Tongue (tissue), 2 donors: ENCODE measurements around the gene HBM. TPM values are rescaled to one million over a fixed set of nuclear protein-coding genes. Genes with fewer than 3 reads are reported as not detected.
"Not testable (repeated sequence)": the region's sequence is repeated elsewhere in the genome, so short reads cannot be mapped to it uniquely, and the experiment has no call there.

Experiments
- DNase-seq: peaks from one replicate; pipeline ENCODE4 v3.0.0-alpha.2; 2015
- total RNA-seq: library from RNA; depleted of rRNA; stranded (reverse); fragments of >200 nt; gene quantifications from one replicate; pipeline ENCODE4 v1.2.3, GENCODE V29; 2014

Gene HBM
- total RNA-seq, 1 donor from 2014 or later, result 19.6 TPM

GRCh38 chr16:146646-147045 is 19.1 kb upstream of the HBM start:
- no peak for DNase-seq

- no peak for DNase-seq
These were observed 16.6 kb upstream of the HBM start for GRCh38 chr16:149024-149660.

DNA sequence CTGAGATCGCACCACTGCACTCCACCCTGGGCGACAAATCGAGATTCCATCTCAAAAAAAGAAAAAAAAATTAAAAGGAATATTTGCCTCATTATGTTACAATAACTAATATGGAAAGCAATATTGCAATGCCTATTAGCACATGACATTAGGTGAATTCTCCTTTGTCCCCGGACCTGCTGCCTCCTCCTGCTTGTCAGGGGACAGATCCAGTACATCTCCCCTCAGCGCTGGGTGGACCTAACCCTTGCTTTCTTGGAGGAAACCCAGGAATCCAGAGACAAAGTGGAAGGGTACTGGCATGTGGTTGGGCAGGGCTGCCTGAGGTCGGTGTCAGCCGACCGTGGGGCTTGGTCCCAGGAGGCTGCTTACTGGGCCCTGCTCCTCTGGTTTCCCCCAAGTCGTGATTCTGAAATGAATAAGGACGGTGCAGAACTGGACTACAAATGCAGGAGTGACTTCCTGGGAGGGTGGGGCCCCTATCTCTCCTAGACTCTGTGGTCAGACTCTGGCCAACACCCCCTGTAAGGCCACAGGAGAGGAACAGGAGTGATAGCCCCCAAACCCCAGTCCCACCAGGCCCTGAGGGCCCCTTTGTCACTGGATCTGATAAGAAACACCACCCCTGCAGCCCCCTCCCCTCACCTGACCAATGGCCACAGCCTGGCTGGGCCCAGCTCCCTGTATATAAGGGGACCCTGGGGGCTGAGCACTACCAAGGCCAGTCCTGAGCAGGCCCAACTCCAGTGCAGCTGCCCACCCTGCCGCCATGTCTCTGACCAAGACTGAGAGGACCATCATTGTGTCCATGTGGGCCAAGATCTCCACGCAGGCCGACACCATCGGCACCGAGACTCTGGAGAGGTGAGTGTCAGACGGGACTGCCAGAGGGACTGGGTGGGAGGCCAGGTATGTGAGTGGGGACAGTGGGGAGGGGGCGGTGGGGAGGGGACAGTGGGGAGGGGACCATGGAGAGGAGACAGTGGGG is 13.3 kb upstream of the HBM start, which contains the start of gene HBZ:
Gene HBZ, plus strand, starts transcription at position 504 of the 988 bp plus-strand sequence. Its CDS starts 266 bp downstream, at position 770.
- DNase-seq, result no peak

DNA sequence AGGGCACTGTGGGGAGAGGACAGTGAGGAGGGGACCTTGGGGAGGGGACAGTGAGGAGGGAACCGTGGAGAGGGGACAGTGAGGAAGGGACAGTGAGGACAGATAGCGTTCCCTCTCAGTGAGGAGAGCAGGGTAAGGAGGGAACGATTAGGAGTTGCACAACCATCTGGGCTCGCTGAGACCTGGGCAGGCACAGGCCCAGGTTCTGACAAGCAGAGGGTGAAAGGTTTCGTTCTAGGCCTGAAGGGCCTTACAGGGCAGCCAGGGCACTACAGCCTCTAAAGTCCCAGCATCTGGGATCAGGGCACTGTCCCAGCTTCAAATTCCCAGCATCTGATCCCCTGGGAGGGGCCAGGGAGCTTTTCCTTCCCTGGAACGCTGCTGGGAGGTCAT is 12.7 kb upstream of the HBM start:
- DNase-seq, result not testable (repeated sequence)

GRCh38 chr16:153550-154216 is 12.1 kb upstream of the HBM start:
- DNase-seq, result not testable (repeated sequence)

DNA sequence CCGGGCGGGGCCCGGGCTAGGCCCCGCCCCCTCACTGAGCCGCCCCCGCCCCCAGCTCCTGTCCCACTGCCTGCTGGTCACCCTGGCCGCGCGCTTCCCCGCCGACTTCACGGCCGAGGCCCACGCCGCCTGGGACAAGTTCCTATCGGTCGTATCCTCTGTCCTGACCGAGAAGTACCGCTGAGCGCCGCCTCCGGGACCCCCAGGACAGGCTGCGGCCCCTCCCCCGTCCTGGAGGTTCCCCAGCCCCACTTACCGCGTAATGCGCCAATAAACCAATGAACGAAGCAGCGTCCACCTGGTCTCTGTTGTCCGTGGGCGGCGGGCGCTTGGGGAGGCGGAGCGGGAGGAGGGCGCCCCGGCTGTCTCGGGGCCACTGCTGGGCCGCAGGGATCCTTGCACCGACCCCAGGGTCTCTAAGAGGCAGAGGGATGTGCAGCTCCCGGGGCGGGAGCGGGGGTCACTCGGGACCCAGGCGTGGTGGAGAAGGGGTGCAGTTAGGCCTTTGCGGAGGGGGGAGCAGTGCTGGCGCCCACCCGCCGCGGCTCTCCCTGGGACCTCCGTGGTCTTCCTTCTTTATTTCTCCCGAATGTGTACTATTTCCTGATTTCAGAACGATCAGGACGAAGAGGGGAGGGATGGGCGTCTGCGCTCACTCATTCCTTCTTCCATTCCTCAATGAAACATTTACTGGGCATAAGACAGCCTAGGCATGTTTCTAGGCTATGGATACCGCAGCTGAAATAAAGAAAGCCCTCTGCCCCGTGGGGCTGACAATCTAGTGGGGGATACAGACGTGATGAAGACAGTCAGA is 11.4 kb upstream of the HBM start:
- DNase-seq, result peak; percentile 77

- no peak for DNase-seq
These were observed 10.8 kb upstream of the HBM start for GRCh38 chr16:155031-155398.

DNA sequence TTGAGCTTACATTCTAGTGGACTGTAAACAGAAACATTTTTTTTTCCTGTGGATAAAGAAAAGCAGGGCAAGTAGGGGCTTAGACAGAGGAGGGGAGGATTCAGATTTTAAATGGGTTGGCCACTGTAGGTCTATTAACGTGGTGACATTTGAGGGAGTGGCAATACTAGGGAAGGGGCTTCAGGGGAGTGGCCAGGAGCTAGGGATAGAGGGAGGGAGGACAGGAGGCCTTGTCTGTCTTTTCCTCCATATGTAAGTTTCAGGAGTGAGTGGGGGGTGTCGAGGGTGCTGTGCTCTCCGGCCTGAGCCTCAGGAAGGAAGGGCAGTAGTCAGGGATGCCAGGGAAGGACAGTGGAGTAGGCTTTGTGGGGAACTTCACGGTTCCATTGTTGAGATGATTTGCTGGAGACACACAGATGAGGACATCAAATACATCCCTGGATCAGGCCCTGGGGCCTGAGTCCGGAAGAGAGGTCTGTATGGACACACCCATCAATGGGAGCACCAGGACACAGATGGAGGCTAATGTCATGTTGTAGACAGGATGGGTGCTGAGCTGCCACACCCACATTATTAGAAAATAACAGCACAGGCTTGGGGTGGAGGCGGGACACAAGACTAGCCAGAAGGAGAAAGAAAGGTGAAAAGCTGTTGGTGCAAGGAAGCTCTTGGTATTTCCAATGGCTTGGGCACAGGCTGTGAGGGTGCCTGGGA is 6.5 kb upstream of the HBM start:
- no peak for DNase-seq

DNA sequence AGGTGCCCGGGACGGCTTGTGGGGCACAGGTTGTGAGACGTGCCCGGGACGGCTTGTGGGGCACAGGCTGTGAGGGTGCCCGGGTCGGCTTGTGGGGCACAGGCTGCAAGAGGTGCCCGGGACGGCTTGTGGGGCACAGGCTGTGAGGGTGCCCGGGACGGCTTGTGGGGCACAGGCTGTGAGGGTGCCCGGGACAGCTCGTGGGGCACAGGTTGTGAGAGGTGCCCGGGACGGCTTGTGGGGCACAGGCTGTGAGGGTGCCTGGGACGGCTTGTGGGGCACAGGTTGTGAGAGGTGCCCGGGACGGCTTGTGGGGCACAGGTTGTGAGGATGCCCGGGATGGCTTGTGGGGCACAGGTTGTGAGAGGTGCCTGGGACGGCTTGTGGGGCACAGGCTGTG is 5.5 kb upstream of the HBM start:
- DNase-seq, result not testable (repeated sequence)

GRCh38 chr16:160691-161190 is 5.0 kb upstream of the HBM start:
- DNase-seq, result no peak

DNA sequence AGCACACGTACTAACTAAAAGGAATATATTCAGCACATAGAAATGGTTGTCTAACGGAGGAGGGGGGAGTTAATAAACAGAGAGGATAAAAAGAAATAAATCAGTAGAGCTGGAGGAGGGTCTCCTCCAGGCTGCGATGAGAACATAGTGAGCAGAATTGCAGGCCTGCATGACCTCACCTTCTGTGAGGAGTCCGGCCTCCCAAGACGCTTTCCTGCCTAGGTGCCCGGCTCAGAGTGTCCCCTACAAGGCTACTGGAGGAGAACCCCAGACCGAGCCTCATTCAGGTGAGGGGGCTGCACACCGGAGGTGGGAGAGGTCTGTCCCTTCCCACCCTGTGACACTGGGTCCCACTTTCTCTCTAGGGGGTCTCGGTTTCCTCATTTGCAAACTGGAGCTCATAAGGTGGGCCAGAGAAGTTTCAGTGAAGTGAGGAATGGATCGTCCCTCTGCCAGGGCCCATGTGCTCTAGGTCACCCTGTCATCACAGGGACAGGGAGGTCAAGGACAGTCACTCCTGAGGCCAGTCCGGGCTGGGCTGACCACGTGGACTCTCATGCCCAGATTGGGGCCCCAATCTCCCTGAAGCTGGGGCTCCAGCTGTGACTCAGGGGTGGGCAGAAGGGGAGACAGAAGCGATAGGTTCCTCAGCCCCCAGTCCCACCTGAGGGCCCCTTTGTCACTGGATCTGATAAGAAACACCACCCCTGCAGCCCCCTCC is 3.3 kb upstream of the HBM start:
- no peak for DNase-seq

DNA sequence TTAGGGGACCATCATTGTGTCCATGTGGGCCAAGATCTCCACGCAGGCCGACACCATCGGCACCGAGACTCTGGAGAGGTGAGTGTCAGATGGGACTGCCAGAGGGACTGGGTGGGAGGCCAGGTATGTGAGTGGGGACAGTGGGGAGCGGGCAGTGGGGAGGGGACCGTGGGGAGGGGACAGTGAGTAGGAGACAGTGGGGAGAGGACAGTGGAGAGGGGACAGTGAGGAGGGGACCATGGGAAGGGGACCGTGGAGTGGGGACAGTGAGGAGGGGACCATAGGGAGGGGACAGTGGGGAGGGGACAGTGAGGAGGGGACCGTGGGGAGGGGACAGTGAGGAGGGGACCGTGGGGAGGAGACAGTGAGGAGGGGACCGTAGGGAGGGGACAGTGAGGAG is 2.6 kb upstream of the HBM start:
- not testable (repeated sequence) for DNase-seq

DNA sequence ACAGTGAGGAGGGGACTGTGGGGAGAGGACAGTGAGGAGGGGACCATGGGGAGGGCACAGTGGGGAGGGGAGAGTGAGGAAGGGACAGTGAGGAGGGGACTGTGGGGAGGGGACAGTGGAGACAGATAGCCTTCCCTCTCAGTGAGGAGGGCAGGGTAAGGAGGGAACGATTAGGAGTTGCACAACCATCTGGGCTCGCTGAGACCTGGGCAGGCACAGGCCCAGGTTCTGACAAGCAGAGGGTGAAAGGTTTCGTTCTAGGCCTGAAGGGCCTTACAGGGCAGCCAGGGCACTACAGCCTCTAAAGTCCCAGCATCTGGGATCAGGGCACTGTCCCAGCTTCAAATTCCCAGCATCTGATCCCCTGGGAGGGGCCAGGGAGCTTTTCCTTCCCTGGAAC is 2.1 kb upstream of the HBM start:
- DNase-seq, result not testable (repeated sequence)

DNA sequence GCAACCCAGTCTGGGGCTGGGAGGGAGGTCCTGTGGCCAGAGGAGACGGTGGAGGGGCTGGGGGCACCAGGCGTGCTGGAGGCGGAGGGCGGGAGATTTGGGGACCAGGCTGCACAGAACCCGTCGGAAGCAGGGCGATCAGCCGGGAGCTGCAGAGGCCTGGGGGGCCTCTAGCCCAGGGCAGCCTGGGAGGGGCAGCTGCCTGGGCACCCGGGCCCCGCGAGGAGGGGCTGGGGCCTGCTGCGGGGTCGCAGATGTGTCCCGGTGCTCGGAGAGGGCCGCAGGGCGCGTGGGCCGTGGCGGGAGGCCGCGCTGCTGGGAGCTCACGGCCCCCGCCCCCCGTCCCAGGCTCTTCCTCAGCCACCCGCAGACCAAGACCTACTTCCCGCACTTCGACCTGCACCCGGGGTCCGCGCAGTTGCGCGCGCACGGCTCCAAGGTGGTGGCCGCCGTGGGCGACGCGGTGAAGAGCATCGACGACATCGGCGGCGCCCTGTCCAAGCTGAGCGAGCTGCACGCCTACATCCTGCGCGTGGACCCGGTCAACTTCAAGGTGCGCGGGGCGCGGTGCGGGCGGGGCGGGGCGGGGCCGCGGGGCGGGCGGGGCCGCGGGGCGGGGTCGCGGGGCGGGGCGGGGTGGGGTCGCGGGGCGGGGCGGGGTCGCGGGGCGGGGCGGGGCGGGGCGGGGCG is 1.5 kb upstream of the HBM start:
- DNase-seq, result not testable (repeated sequence)

- DNase-seq, result no peak
These were observed 795 bp upstream of the HBM start for GRCh38 chr16:164827-165538.

DNA sequence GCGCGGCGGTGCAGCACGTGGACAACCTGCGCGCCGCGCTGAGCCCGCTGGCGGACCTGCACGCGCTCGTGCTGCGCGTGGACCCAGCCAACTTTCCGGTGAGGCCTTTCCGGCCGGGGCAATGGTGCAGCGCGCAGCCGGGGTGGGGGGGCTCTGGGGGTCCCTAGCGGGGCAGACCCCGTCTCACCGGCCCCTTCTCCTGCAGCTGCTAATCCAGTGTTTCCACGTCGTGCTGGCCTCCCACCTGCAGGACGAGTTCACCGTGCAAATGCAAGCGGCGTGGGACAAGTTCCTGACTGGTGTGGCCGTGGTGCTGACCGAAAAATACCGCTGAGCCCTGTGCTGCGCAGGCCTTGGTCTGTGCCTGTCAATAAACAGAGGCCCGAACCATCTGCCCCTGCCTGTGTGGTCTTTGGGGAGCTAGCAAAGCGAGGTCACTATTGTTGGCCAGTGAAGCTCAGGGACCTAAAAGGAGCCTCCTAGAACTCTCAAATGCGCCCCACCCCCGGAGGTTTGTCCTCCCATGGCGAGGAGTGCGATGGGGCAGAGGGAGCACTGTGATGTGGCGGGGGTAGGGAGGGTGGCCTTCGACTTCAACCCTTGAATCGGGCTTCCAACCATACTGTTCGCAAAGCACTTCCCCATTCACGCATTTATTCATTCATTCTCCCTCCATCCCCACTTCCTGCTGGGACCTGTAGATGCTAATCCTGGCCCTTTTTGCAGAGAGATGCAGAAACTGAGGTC is 770 bp downstream of the HBM start:
- DNase-seq, result no peak

GRCh38 chr16:167122-167690 is 1.4 kb downstream of the HBM start:
- DNase-seq, result no peak

- no peak for DNase-seq
These were observed 2.6 kb downstream of the HBM start for GRCh38 chr16:168424-168823.
